GM18502 (cell line): ENCODE measurements around the gene EPHA7.

Experiments
- ATAC-seq: cut with Tn5 transposase; IDR thresholded peaks from one replicate; pipeline ENCODE4 v1.9.1; 2021; ENCODE audit warnings: mild to moderate bottlenecking; ENCODE audit not compliant: unreplicated experiment, poor library complexity

EPHA7 gene

DNA sequence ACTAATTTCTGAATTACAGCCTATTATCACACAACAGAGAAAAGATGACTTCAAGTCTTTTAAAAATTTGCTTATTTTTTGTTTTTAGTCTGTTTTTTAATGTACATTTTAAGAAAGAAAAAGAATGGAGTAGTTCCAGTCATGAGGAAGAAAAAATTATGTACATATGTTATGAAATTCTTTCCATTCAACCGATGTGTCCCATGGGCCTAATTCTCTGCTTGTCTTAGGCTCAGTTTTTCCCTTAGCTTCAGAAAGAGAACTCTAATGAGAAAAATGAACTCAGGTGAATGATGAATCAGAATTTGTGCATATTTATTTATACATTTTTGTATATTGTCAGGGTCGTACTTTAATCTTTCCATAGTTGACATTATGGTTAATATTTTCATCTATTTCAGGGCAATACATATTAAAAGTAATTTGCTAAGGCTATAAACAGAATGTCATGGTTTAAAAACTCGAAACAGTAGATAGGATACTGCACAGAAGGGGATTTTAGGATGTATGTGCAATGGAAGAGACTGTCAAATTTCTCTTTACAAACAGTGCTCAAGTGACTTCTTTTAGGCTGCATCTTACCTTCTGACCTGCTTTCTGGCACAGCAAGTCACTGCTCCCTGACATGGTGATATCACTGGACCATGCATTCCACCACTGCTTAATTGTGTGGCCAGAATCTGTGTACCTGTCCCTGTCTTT is 153.1 kb downstream of the EPHA7 start:
- ATAC-seq = no peak

DNA sequence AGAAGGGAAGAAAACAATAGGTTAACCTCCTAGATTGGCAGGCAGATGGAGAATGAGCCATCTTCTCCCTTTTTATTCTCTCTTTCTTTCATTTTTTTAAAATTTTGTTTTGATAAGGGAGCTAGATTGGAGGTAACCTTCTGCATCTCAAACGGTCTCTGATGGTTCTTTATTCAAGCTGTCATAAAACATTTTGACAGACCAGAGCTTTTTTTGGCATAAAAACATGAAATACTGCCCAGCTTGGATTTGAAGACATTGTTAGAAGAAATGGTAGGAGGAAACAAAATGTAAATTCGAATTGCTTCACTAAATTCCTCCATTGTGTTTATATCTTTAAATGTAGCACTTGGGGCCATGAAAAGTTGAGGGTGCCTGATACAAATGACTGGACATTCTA is 158.5 kb downstream of the EPHA7 start:
- ATAC-seq = no peak

- ATAC-seq = no peak
These were observed 160.0 kb downstream of the EPHA7 start for GRCh38 chr6:93259332-93259731.

DNA sequence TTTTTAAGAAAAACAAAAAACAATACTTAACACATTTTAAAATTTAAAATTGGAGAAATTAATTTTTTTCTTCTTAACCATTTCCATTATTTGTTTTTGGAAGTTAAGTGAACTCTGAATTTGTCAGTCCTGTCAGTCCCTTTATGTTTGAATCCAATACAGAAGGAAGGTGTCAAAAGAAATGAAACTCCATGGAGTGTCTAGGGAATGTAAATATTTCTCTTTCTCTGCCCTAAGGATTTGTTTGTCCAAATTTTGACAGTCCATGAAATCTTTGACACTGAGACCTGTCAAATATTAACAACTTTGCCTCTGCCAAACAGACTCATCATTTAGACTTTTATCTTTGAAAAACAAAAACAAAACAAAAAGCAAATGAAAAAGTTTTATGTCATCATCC is 166.4 kb downstream of the EPHA7 start:
- ATAC-seq = no peak

DNA sequence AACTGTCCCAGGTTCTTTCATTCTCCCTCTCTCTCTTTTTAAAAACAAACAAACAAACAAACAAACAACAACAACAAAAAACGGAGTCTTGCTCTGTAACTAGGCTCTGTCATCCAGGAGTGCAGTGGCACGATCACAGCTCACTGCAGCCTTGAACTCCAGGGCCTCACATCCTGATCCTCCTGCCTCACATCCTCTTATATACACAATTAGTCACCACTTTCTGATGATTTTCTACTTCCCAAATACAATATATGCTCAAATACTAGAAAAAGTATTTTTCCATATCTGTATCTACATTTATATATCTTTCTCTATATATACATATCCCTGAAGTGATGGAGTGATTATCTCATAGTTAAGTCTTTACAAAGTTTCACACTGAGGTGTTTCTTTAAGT is 170.7 kb downstream of the EPHA7 start:
- ATAC-seq = no peak

GRCh38 chr6:93243231-93243778 is 176.1 kb downstream of the EPHA7 start:
- no peak for ATAC-seq

- ATAC-seq = no peak
These were observed 177.3 kb downstream of the EPHA7 start for GRCh38 chr6:93242049-93242448.

DNA sequence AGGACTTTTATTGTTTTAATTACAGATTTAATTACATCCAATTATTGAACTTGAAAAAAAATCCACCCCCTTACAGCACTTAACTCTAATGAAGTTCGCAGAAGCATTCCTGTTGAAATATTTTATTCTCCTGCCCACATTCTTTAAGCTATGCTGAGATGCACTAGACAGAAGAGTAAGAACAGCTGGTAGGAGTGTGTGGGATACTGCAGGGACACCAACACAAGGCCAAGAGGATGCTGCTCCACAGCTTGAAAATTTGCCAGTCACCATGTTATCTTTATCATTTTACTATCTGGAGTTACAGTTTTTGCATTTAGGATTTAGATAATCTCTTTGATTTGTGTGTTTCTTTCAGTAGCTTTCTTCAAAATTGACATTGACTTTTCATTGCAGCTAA is 180.7 kb downstream of the EPHA7 start:
- ATAC-seq = no peak

DNA sequence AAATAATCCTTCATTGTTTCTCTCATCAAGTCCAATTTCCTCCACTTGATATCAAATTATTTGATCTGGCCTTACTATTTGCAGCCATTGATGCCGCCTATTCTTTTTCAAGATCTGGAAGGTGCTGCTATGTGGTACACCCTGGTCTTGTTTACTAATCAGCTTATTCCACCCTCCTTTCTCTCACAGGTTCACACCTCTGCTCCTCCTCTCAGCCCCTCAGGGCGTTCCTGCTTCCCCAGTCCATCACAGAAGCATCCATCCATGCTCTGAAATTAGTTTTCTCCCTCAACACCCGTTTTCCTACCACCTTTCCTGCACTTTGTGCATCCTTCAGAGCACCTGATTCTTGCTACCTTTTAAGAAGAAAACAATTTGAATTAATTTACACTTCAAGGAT is 183.6 kb downstream of the EPHA7 start:
- no peak for ATAC-seq

DNA sequence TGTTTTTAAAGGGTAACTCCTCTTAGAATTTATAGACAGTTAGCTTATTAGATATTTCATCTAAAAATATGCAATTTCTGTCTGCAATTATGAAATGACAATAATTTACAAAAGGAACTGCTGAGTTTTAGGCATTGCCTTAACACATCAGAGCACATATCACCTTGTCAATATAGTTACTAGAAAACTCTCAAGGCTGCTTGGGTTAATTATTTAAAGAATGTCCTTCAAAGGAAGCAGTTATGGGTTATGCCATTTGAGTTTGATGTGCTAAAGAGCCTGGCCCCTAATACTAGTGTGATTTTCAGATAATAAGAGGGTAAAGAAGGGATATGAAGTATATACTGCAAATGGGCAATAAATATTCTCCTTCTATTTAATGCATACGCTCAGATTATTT is 192.5 kb downstream of the EPHA7 start:
- ATAC-seq = no peak

GRCh38 chr6:93222071-93222851 is 197.1 kb downstream of the EPHA7 start:
- ATAC-seq = no peak

GRCh38 chr6:93219447-93219846 is 199.9 kb downstream of the EPHA7 start:
- ATAC-seq = no peak

DNA sequence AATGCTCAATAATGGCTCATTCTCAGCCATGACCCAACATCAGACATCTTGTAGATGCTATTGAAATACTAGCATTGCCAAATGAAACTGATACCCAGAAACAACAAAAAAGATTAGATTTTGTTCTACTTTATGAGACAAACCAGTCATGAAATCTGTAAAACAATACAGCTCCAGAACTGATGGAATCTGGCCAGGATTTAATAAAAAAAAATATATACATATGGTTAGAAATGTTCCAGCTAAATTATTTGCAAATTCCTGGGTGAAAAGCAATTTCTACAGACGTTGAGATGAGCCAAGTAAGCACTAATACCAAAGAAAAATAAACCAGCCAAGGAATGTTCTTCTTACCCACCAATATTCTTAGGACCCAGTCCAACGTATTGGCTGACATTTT is 201.3 kb downstream of the EPHA7 start:
- ATAC-seq = no peak

DNA sequence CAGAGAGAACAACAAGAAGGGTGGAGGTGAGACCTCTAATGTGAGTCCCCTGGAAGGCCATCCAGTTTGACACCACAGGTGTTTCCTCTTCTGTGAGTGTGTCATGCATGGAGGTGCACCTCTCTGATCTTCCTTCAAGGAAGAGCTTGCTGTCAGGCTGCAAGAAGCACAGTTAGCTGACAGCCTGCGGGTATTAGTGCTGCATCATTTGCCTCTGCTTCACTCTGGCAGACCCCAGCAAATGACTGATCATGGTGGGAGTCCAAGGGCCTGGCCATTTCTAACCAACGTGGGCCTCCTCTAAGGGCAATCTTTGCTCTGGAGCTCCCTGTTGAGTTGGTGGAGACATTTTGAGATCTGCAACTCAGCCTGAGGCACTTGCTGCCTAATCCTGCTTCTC is 206.3 kb downstream of the EPHA7 start:
- no peak for ATAC-seq

DNA sequence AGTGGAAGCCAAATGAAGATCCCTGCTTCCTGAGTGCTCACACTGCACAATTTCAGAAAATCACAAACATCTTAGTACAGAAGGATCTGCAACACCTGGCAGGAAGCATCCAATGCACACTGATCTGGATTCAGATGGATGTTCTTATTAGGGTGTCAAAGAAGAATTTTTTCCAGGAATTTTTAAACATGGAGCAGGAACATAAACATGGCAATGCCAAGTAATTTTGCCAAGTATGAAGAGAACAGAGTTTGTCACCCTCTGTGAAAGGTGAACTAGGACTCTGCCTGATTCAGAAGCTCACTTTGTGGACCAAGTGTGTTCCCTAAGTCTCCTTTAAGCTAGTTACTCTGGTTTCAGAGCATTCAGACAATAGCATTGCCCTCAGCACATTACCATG is 208.5 kb downstream of the EPHA7 start:
- no peak for ATAC-seq

- no peak for ATAC-seq
These were observed 210.0 kb downstream of the EPHA7 start for GRCh38 chr6:93209358-93209757.

DNA sequence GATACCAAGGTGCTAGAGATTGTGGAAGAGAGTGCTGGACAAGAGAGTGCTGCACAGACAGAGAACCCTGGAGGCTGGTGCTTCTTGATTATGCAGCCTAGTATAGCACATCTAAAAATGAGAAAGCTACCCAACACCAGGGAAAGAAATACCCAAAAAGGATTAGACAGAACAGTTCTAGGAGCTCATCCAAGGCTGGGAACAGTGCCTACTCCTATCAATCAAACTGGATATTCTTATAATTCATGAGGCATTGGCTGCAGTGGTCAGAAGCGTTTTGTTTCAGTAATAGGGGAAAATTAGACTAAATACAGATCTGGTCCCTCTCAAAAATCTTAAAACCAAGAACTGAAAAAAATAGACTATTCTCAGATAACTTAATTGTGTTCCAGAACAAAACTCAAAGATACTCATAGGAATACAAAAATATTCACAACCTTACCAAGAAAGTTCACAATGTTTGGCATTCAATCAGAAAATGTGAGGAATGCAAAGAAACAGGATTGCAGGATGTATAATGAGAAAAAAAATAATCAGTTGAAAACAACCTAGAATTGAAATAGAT is 222.9 kb downstream of the EPHA7 start:
- ATAC-seq = no peak

- no peak for ATAC-seq
These were observed 224.9 kb downstream of the EPHA7 start for GRCh38 chr6:93194480-93194879.

GRCh38 chr6:93193868-93194267 is 225.5 kb downstream of the EPHA7 start:
- no peak for ATAC-seq
